BLaER1 treated with 17β-estradiol and CSF1 and Interleukin-3, amounts not matched to agents 10 nM and 100 nM (cell line): Measurements from ENCODE around the gene SEPTIN2.

Experiments used
- H3K27ac ChIP-seq, 11 experiments: shearing (Covaris generic); formaldehyde crosslinking; 2 replicates each; pipeline ENCODE4 v1.8.1; 2022
- H3K27me3 ChIP-seq, 11 experiments: shearing (Covaris generic); formaldehyde crosslinking; 2 replicates each; pipeline ENCODE4 v1.8.1; 2022
- H3K36me3 ChIP-seq, 11 experiments: shearing (Covaris generic); formaldehyde crosslinking; 2 replicates each; pipeline ENCODE4 v1.8.1; 2022
- H3K4me1 ChIP-seq, 10 experiments: shearing (Covaris generic); formaldehyde crosslinking; 2 replicates each; pipeline ENCODE4 v1.8.1; 2022
- H3K4me2 ChIP-seq, 11 experiments: shearing (Covaris generic); formaldehyde crosslinking; 2 replicates each; pipeline ENCODE4 v1.8.1; 2022
- H3K4me3 ChIP-seq, 10 experiments: shearing (Covaris generic); formaldehyde crosslinking; 2 replicates each; pipeline ENCODE4 v1.8.1; 2022
- H3K9ac ChIP-seq, 11 experiments: shearing (Covaris generic); formaldehyde crosslinking; 2 replicates each; pipeline ENCODE4 v1.8.1; 2022
- H3K9me3 ChIP-seq, 11 experiments: shearing (Covaris generic); formaldehyde crosslinking; replicated peaks in 1 of 11; 2 replicates each; pipeline ENCODE4 v1.8.1; 2022
- H4K20me1 ChIP-seq, 11 experiments: shearing (Covaris generic); formaldehyde crosslinking; 2 replicates each; pipeline ENCODE4 v1.8.1; 2022
- Cebpa-rat ChIP-seq, 11 experiments: shearing (Covaris generic); IDR thresholded peaks; 2 replicates each; pipeline ENCODE4 v1.8.1; 2022

Gene SEPTIN2

GRCh38 chr2:241280291-241280690 is 35.4 kb upstream of the SEPTIN2 start:
- peaks cover 0 to 2% (median 0%) of the 10 kb centered on the region in 11 experiments; a peak in 1 of 22 replicates for H3K27me3 ChIP-seq
- no peak overlapping the region for H3K4me3 ChIP-seq
- TF ChIP-seq Cebpa-rat (IDR thresholded peaks at IDR 0.05), result no peak
- no peak overlapping the region for H3K27ac ChIP-seq
- peak overlapping the region in 3 of 11 experiments; percentile 36 to 63 (median 44); a peak in 3 of 22 replicates for H3K4me2 ChIP-seq
- H3K9ac ChIP-seq, result no peak overlapping the region
- peaks cover 8 to 15% (median 12%) of the 10 kb centered on the region in 11 experiments for H3K9me3 ChIP-seq
- H4K20me1 ChIP-seq, result peaks cover 23 to 98% (median 72%) of the 10 kb centered on the region in 11 experiments; a peak in 21 of 22 replicates
- peaks cover 13 to 28% (median 16%) of the 10 kb centered on the region in 10 experiments for H3K4me1 ChIP-seq
- H3K36me3 ChIP-seq, result peaks cover 0 to 46% (median 12%) of the 10 kb centered on the region in 11 experiments; a peak in 14 of 22 replicates

- no peak for TF ChIP-seq Cebpa-rat (IDR thresholded peaks at IDR 0.05)
- Histone ChIP-seq H3K36me3 (peaks cover 5 to 60% (median 20%) of the 10 kb centered on the region in 11 experiments; a peak in 15 of 22 replicates), H3K27me3 (no peaks in the 10 kb centered on the region), H3K4me2 (no peak overlapping the region), H4K20me1 (peaks cover 23 to 99% (median 94%) of the 10 kb centered on the region in 11 experiments; a peak in 21 of 22 replicates), H3K4me3 (no peak overlapping the region), H3K9ac (no peak overlapping the region), H3K4me1 (peaks cover 13 to 28% (median 16%) of the 10 kb centered on the region in 10 experiments), H3K27ac (no peak overlapping the region), H3K9me3 (no peaks in the 10 kb centered on the region)
Observed at GRCh38 chr2:241282555-241282954, 33.2 kb upstream of the SEPTIN2 start.

- TF ChIP-seq Cebpa-rat (IDR thresholded peaks at IDR 0.05), result no peak
- Histone ChIP-seq H3K36me3 (peaks cover 13 to 65% (median 24%) of the 10 kb centered on the region in 11 experiments; a peak in 15 of 22 replicates), H3K9me3 (no peaks in the 10 kb centered on the region), H3K27me3 (no peaks in the 10 kb centered on the region), H3K9ac (no peak overlapping the region), H3K4me1 (peaks cover 0 to 27% (median 15%) of the 10 kb centered on the region in 10 experiments; a peak in 13 of 20 replicates), H3K4me2 (no peak overlapping the region), H3K4me3 (no peak overlapping the region), H4K20me1 (peaks cover 27 to 100% (median 96%) of the 10 kb centered on the region in 11 experiments; a peak in 21 of 22 replicates), H3K27ac (no peak overlapping the region)
Observed at GRCh38 chr2:241285596-241285995, 30.1 kb upstream of the SEPTIN2 start.

- Histone ChIP-seq H3K4me1 (peaks cover 0 to 24% (median 15%) of the 10 kb centered on the region in 10 experiments; a peak in 11 of 20 replicates), H3K27me3 (no peaks in the 10 kb centered on the region), H3K36me3 (peaks cover 13 to 64% (median 24%) of the 10 kb centered on the region in 11 experiments; a peak in 15 of 22 replicates), H3K27ac (no peak overlapping the region), H3K4me3 (no peak overlapping the region), H3K4me2 (no peak overlapping the region), H4K20me1 (peaks cover 35 to 100% (median 96%) of the 10 kb centered on the region in 11 experiments; a peak in 21 of 22 replicates), H3K9me3 (no peaks in the 10 kb centered on the region), H3K9ac (no peak overlapping the region)
- no peak for TF ChIP-seq Cebpa-rat (IDR thresholded peaks at IDR 0.05)
Observed at GRCh38 chr2:241286348-241287090, 29.2 kb upstream of the SEPTIN2 start.

GRCh38 chr2:241288324-241288888 is 27.3 kb upstream of the SEPTIN2 start:
- peaks cover 27 to 100% (median 99%) of the 10 kb centered on the region in 11 experiments; a peak in 21 of 22 replicates for H4K20me1 ChIP-seq
- TF ChIP-seq Cebpa-rat (IDR thresholded peaks at IDR 0.05), result no peak
- H3K4me3 ChIP-seq, result no peak overlapping the region
- no peak overlapping the region for H3K27ac ChIP-seq
- peaks cover 15 to 42% (median 21%) of the 10 kb centered on the region in 10 experiments; a peak in 18 of 20 replicates for H3K4me1 ChIP-seq
- no peaks in the 10 kb centered on the region for H3K9me3 ChIP-seq
- no peaks in the 10 kb centered on the region for H3K27me3 ChIP-seq
- H3K4me2 ChIP-seq, result peak overlapping the region in 3 of 11 experiments; percentile 5 to 9 (median 6); a peak in 1 of 22 replicates
- H3K9ac ChIP-seq, result no peak overlapping the region
- H3K36me3 ChIP-seq, result peaks cover 13 to 64% (median 24%) of the 10 kb centered on the region in 11 experiments; a peak in 15 of 22 replicates

GRCh38 chr2:241289053-241289452 is 26.7 kb upstream of the SEPTIN2 start:
- no peak overlapping the region for H3K27ac ChIP-seq
- H3K4me2 ChIP-seq, result peak overlapping the region in 1 of 11 experiments; percentile 1; a peak in 1 of 22 replicates
- H4K20me1 ChIP-seq, result peaks cover 27 to 100% (median 99%) of the 10 kb centered on the region in 11 experiments; a peak in 21 of 22 replicates
- H3K4me1 ChIP-seq, result peaks cover 16 to 45% (median 21%) of the 10 kb centered on the region in 10 experiments; a peak in 18 of 20 replicates
- TF ChIP-seq Cebpa-rat (IDR thresholded peaks at IDR 0.05), result no peak
- peaks cover 13 to 60% (median 24%) of the 10 kb centered on the region in 11 experiments; a peak in 15 of 22 replicates for H3K36me3 ChIP-seq
- no peak overlapping the region for H3K4me3 ChIP-seq
- H3K9me3 ChIP-seq, result no peaks in the 10 kb centered on the region
- no peaks in the 10 kb centered on the region for H3K27me3 ChIP-seq
- H3K9ac ChIP-seq, result no peak overlapping the region

GRCh38 chr2:241289597-241289996 is 26.1 kb upstream of the SEPTIN2 start:
- H3K4me3 ChIP-seq, result no peak overlapping the region
- peak overlapping the region in 2 of 11 experiments; percentile 1 to 35; a peak in 1 of 22 replicates for H3K4me2 ChIP-seq
- H3K36me3 ChIP-seq, result peaks cover 13 to 55% (median 24%) of the 10 kb centered on the region in 11 experiments; a peak in 15 of 22 replicates
- peaks cover 27 to 100% (median 99%) of the 10 kb centered on the region in 11 experiments; a peak in 21 of 22 replicates for H4K20me1 ChIP-seq
- H3K9ac ChIP-seq, result no peak overlapping the region
- H3K9me3 ChIP-seq, result no peaks in the 10 kb centered on the region
- peaks cover 14 to 40% (median 21%) of the 10 kb centered on the region in 10 experiments; a peak in 18 of 20 replicates for H3K4me1 ChIP-seq
- no peak overlapping the region for H3K27ac ChIP-seq
- H3K27me3 ChIP-seq, result no peaks in the 10 kb centered on the region
- TF ChIP-seq Cebpa-rat (IDR thresholded peaks at IDR 0.05), result no peak

GRCh38 chr2:241291153-241291552 is 24.6 kb upstream of the SEPTIN2 start:
- TF ChIP-seq Cebpa-rat (IDR thresholded peaks at IDR 0.05), result no peak
- peaks cover 11 to 35% (median 19%) of the 10 kb centered on the region in 10 experiments; a peak in 18 of 20 replicates for H3K4me1 ChIP-seq

More at GRCh38 chr2:241291153-241291552, 24.6 kb upstream of the SEPTIN2 start:
- no peak overlapping the region for H3K4me2 ChIP-seq
- H4K20me1 ChIP-seq, result peaks cover 27 to 100% (median 98%) of the 10 kb centered on the region in 11 experiments; a peak in 21 of 22 replicates
- H3K9me3 ChIP-seq, result peaks cover 0 to 7% (median 4%) of the 10 kb centered on the region in 11 experiments; a peak in 3 of 22 replicates
- H3K27ac ChIP-seq, result no peak overlapping the region
- H3K36me3 ChIP-seq, result peaks cover 0 to 49% (median 19%) of the 10 kb centered on the region in 11 experiments; a peak in 16 of 22 replicates
- H3K27me3 ChIP-seq, result no peaks in the 10 kb centered on the region
- H3K9ac ChIP-seq, result no peak overlapping the region
- no peak overlapping the region for H3K4me3 ChIP-seq
